ENCODE data around the gene P3H3.
A peak's percentile ranks its signal among the peaks of the same experiment; 100 is the strongest.
"Not testable (repeated sequence)": the region's sequence is repeated elsewhere in the genome, so short reads cannot be mapped to it uniquely, and the experiment has no call there.

Gene P3H3

GRCh38 chr12:6845395-6845794, 17.2 kb downstream of the P3H3 start:
- DNase-seq (ENCODE audit: low spot score), result no peak

DNA sequence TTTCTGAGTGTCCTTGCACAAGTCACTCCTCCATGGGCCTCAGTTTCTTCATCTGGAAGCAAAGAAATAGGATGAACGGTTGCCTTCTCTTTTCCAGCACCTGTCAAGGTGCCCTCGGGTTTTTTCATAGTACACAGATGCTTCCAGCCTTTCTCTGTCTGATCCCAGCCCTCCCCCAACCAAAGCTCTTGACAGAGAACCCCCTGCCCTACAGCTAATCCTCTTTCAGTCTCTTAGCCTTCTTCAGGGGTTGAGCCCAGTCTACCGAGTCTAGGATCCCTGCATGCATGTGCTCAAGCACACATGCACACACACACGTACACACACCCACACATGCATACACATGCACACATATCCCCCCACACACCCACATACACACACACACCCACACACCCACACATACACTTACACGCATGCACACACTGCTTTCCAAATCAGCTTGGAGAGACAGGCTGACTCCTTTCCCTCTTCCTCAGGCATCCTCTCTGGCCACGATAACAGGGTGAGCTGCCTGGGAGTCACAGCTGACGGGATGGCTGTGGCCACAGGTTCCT, 18.2 kb downstream of the P3H3 start:
- no peak for DNase-seq (ENCODE audit: low spot score)

- DNase-seq (ENCODE audit: low spot score), result no peak
Measured at GRCh38 chr12:6847676-6848075, 19.5 kb downstream of the P3H3 start.

DNA sequence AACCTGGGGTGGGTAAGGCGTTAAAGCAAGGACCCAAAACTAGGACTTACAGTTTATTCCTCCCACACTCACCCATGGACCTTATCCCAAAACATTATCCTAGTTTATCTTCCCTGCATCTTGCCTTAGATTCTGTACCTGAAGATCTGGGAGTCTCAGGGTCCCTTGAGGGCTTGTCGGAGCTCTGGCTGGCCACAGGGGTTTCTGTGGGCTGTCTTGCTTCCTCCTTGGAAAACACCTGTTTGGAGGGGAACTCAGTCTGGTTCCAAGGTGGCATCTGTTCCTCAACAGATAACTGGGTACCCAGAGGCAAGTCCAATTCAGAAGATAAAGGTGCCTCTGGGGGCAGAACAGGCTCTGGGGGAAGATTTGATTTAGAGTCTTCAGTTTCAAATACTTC, 21.2 kb downstream of the P3H3 start:
- no peak for DNase-seq (ENCODE audit: low spot score)

DNA sequence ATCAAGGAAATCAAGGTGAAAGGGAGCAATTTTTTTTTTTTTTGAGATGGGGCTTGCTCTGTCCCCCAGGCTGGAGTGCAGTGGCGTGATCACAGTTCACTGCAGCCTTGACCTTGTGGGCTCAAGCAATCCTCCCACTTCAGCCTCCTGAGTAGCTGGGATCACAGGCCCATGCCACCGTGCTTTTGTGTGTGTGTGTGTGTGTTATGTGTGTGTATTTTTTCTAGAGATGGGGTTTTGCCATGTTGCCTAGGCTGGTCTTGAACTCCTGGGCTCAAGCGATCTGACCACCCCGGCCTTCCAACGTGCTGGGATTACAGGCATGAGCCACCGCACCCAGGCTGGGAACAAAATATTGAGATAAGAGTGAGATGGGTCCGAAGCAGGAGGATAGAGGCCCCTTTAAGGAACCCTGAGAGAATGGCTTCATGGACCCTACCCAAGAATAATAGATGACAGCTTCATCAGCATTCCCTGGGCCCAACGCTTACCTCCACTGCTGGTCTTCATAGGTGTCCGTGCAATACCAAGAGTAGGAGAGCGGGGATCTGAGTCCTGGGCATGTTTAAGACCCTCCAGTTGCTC, 21.9 kb downstream of the P3H3 start:
- no peak for DNase-seq (ENCODE audit: low spot score)

DNA sequence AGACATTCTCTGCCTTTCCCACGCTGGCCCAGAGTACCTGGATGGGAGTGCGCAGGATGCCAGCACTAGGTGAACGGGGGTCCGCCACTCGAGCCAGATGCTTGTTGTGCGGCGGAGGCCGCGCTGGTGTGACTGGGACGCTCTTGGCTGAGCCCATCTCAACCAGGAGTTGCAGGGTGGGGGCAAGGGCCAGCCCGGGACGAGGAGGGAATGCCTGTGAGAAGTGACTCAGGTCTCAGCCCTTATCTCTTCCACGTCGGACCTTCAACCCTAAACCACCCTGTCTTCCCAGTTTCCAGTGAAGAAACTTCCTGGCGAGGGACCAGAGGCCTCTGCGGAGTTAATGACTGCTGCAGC, 22.6 kb downstream of the P3H3 start:
- no peak for DNase-seq (ENCODE audit: low spot score)

DNA sequence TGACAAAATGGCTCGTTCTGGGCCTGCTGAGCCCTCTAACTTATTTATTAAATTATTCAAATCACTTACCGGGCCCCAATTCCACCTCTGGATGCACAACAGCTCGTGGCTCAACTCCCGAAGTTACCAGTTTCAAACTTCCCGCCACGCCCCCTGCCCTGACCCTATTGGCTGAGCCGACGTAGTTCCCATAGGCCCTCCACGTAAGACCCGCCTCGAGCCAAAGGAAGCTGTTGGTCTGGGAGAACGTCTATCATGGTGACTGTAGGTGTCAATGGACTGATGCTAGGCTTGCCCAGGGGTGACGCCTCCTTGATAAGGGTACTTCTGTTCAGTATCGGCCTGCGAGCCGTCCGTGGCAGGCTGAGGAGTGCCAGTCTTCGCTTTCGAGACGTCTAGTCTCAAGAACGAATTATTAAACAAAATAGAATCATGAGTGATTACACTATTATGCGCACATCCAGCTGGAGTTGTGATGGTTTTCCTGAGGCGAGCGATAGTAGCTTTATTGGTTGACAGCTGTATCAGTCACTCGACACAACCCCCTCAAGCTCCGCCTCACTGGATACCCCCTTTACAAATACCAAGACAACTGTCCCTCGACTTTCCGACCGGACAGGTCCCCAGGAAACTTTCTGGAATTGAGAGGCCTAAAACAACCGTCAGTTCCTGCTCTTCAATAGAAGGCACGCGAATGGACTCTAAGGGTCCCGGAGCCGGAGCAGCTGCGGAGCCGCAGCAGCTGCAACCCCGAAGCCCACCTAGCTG, 23.1 kb downstream of the P3H3 start, which contains the start of gene CDCA3:
Gene CDCA3, minus strand, starts transcription at position 134 of the 768 bp plus-strand sequence. CDS start 334 bp downstream, outside the sequence.
- peak; percentile 99 for DNase-seq (ENCODE audit: low spot score)

GRCh38 chr12:6851921-6852650, 23.9 kb downstream of the P3H3 start, which contains the start of gene USP5:
Gene USP5 (plus strand): TSS chr12:6852150. CDS start chr12:6852180, 30 bp downstream.
- peak; percentile 94 for DNase-seq (ENCODE audit: low spot score)

GRCh38 chr12:6852651-6853354, 24.6 kb downstream of the P3H3 start:
- DNase-seq (ENCODE audit: low spot score), result peak; percentile 70

- DNase-seq (ENCODE audit: low spot score), result no peak
Measured at GRCh38 chr12:6853626-6854025, 25.4 kb downstream of the P3H3 start.

DNA sequence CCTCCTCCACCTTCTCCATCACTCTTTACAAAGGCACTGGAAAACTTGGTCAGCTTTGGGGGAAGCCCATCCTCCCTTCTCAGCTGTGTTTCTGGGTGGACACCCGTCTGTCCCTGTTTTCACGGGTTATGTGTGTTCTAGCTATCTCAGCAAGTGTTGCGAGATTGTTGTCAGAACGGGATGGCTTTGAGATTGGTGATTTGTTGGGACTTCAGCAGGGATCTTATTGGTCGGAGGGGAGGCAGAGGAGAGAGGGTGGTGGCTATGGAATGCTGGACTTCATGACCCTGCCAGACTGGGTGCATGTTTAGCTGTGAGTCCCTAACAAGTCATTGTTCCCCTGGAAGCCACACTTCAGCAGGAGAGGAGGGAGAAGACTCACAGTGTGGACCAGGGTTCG, 25.8 kb downstream of the P3H3 start:
- no peak for DNase-seq (ENCODE audit: low spot score)

- no peak for DNase-seq (ENCODE audit: low spot score)
Measured at GRCh38 chr12:6855322-6855721, 27.1 kb downstream of the P3H3 start.

- no peak for DNase-seq (ENCODE audit: low spot score)
Measured at GRCh38 chr12:6858799-6859198, 30.6 kb downstream of the P3H3 start.

DNA sequence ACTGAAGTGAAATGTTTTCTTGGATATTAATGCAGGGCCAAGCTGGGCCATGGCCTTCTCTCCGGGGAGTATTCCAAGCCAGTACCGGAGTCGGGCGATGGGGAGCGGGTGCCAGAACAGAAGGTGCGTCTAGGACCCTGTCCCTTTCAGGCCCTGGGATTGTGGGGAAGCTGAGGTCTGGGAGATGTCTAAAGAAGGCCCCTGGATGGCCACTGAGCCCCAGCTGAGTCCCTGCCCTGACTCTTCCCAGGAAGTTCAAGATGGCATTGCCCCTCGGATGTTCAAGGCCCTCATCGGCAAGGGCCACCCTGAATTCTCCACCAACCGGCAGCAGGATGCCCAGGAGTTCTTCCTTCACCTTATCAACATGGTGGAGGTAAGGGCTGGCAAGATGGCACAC, 31.9 kb downstream of the P3H3 start:
- DNase-seq (ENCODE audit: low spot score), result no peak

GRCh38 chr12:6860942-6861341, 32.7 kb downstream of the P3H3 start:
- DNase-seq (ENCODE audit: low spot score), result no peak

- no peak for DNase-seq (ENCODE audit: low spot score)
Measured at GRCh38 chr12:6861391-6861790, 33.2 kb downstream of the P3H3 start.

DNA sequence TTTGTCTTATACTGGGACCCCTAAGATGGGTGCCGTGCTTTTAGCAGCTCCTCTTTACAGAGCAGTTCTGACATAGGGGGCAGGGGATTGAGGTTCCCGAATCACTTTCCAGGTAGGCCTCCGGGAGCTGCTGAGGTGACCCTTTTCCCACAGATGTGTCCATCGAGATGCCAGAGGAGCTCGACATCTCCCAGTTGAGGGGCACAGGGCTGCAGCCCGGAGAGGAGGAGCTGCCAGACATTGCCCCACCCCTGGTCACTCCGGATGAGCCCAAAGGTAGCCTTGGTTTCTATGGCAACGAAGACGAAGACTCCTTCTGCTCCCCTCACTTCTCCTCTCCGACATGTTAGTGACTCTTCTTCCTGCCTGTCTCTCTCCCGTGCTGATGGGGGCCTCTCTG, 34.8 kb downstream of the P3H3 start:
- DNase-seq (ENCODE audit: low spot score), result no peak

DNA sequence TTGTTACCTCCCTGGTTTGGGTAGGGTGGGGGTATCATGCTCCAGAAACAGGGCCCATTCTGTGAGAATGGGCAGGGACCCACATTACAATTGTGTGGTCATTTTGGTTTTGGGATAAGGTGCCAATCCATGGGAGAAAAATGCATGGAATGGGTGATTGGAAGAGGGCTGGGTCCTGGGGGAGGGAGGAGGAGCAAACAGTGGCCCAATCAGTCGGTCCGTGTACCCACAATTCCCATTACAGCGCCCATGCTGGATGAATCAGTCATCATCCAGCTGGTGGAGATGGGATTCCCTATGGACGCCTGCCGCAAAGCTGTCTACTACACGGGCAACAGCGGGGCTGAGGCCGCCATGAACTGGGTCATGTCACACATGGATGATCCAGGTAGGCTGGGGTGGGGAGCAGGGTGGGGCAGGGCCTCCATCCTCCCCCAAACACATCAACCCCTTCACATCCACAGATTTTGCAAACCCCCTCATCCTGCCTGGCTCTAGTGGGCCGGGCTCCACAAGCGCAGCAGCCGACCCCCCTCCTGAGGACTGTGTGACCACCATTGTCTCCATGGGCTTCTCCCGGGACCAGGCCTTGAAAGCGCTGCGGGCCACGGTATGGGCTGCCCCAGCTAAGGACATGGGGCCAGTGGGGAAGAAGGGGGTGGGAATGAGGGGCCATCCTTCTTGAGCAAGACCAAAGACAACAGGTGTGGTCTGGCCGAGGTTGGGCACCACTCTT, 35.5 kb downstream of the P3H3 start:
- DNase-seq (ENCODE audit: low spot score), result no peak

DNA sequence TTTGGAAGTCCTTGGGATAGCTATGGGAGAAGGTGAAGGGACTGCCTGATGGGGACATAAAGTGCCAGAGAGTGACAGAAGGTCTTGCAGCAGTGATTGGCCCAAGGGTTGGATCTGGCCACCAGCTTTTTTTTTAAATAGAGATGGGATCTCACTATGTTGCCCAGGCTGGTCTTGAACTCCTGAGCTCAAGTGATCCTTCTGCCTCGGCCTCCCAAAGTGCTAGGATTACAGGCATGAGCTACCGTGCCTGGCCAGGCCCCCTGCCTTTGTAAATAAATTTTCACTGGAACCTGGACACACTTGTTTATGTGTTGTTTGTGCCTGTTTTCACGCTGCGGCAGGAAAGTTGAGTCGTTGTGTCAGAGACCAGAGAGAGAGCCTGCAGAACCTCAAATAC, 37.1 kb downstream of the P3H3 start:
- DNase-seq (ENCODE audit: low spot score), result not testable (repeated sequence)

GRCh38 chr12:6866163-6866919, 38.1 kb downstream of the P3H3 start:
- peak; percentile 52 for DNase-seq (ENCODE audit: low spot score)

All from iPS-NIHi11 (cell line).